Measurements from ENCODE around the gene SKI. TPM values are rescaled to one million over a fixed set of nuclear protein-coding genes. Genes with fewer than 3 reads are reported as not detected.
A peak's percentile ranks its signal among the peaks of the same experiment; 100 is the strongest.

Gene SKI
- total RNA-seq, 4 donors from 2014 or later: 24.4 to 52.4 (median 32.2) TPM

DNA sequence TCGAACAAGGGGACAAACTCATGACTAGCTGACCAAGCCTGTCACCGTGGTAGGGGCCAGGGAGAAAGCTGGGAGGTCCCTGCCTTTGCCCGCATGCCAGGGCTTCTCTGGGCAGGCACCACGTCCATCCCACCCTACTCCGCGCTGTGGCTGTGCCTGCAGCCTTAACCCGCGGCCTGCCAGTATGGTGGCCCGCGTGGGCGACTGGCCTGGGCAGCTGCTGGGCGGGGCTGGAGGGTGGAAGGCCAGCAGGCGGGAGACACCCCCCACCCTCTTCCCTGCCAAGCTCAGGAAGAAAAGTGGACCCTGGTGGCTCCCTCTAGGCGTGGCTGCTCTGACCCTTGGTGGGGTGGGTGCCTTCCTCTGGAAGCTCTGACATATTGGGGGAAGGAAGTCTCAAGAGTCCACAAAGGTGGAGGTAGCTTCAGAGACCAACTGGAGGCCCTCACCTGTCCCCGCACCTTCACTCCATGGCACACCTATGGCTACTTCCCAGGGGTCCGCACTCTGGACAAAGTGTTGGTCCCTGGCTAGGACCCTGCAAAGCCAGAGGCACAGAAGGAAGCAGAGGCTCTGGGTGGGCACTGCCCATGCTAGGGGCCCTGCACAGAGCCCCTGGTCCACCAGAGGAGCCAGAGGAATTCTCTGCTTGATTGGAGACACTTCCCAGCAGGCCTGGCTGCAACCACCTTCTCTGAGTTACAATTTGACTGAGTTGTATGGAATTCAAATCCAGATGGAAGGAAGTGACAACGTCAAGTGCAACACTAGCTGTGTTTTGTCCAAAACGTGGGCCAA lies 3.3 kb upstream of the SKI start:
- no peak overlapping the region for H3K27ac ChIP-seq
- H3K9me3 ChIP-seq: no peaks in the 10 kb centered on the region
- H3K4me1 ChIP-seq: peaks cover 6 to 16% (median 13%) of the 10 kb centered on the region in 4 donors
- no peaks in the 10 kb centered on the region for H3K36me3 ChIP-seq
- WGBS, 2 donors (ENCODE audit: low coverage in 1 of 2): 21 to 77% methylated on average over 2 to 15 of the region's 18 CpGs
- intact Hi-C loops (cut with DNase I; ENCODE audit: low total_unique reads): no loop called here
- DNase-seq: no peak
- no peaks in the 10 kb centered on the region for H3K27me3 ChIP-seq
- no peak overlapping the region for H3K4me3 ChIP-seq
- TF ChIP-seq, protein P1, sequence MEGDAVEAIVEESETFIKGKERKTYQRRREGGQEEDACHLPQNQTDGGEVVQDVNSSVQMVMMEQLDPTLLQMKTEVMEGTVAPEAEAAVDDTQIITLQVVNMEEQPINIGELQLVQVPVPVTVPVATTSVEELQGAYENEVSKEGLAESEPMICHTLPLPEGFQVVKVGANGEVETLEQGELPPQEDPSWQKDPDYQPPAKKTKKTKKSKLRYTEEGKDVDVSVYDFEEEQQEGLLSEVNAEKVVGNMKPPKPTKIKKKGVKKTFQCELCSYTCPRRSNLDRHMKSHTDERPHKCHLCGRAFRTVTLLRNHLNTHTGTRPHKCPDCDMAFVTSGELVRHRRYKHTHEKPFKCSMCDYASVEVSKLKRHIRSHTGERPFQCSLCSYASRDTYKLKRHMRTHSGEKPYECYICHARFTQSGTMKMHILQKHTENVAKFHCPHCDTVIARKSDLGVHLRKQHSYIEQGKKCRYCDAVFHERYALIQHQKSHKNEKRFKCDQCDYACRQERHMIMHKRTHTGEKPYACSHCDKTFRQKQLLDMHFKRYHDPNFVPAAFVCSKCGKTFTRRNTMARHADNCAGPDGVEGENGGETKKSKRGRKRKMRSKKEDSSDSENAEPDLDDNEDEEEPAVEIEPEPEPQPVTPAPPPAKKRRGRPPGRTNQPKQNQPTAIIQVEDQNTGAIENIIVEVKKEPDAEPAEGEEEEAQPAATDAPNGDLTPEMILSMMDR (IDR thresholded peaks at IDR 0.05): no peak
- TF ChIP-seq EP300 (IDR thresholded peaks at IDR 0.05; ENCODE audit: low read depth): no peak
- in situ Hi-C loops (cut with MboI; ENCODE audit: low pct_ligation_motif_present in 1 of 4, low pct_unique_long_range_greater_than_20kb in 1 of 4, low sequenced_read_pairs in 3 of 4): loop anchor here in 2 of 4 donors (25.0 kb wide), 1 partner anchor 87 kb away; no protein-coding TSS in a partner anchor

DNA sequence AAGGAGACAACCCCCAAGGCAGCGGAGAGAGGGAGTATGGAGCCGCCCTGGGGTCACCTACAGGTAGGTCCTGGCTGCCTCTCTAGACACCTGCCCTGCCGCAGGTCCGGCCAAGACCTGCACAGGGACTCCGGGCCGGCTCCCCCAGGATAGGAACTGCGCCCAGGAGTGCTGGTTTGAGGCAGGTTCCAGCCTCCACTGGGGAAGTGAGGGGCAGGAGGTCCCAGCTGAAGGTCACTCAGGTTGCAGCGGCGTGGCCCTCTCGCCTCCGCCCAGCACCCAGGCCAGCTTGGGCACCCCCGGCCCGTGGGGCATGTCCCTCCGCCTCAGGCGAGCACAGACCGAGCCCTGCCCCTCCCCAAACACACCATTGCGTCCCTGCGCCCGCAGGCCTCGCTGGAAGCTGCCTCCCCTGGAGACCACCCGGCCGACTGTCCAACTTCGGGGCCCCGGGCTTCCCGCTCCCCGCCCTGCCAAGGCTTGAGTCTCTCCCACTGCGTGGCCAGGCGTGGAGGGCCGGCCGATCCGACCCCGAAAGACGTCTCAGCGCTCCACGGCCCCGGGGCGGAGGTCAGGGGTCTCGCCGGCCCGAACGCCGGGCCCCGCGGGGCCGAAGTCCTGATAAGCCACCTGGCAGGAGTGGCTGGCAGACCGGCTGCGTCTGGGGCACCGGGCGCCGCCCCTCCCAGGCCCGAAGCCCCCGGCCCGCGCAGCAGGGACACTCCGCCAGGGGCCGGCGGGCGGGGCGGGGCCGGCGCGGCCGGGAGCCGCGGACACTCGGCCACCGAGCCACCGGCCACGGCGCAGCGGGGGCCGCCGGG lies 1.4 kb upstream of the SKI start:
- intact Hi-C loops (cut with DNase I; ENCODE audit: low total_unique reads) (no loop called here), in situ Hi-C loops (cut with MboI; ENCODE audit: low pct_ligation_motif_present in 1 of 4, low pct_unique_long_range_greater_than_20kb in 1 of 4, low sequenced_read_pairs in 3 of 4) (no loop called here)
- H3K27me3 ChIP-seq: no peaks in the 10 kb centered on the region
- WGBS, 2 donors (ENCODE audit: low coverage in 1 of 2): 21% methylated on average over 47 of the region's 73 CpGs; no CpG with 5 or more reads in 1 of the 2 donors
- H3K27ac ChIP-seq: peak overlapping the region; percentile 98 to 100 (median 100)
- H3K36me3 ChIP-seq: no peaks in the 10 kb centered on the region
- H3K4me3 ChIP-seq: peak overlapping the region; percentile 86 to 97 (median 95)
- H3K9me3 ChIP-seq: no peaks in the 10 kb centered on the region
- TF ChIP-seq, protein P1 (IDR thresholded peaks at IDR 0.05): no peak
- no peak for TF ChIP-seq EP300 (IDR thresholded peaks at IDR 0.05; ENCODE audit: low read depth)
- no peak for TF ChIP-seq POLR2AphosphoS5 (IDR thresholded peaks at IDR 0.05)
- TF ChIP-seq POLR2A (IDR thresholded peaks at IDR 0.05): no peak
- peaks cover 6 to 35% (median 31%) of the 10 kb centered on the region in 4 donors for H3K4me1 ChIP-seq
- no peak for DNase-seq

DNA sequence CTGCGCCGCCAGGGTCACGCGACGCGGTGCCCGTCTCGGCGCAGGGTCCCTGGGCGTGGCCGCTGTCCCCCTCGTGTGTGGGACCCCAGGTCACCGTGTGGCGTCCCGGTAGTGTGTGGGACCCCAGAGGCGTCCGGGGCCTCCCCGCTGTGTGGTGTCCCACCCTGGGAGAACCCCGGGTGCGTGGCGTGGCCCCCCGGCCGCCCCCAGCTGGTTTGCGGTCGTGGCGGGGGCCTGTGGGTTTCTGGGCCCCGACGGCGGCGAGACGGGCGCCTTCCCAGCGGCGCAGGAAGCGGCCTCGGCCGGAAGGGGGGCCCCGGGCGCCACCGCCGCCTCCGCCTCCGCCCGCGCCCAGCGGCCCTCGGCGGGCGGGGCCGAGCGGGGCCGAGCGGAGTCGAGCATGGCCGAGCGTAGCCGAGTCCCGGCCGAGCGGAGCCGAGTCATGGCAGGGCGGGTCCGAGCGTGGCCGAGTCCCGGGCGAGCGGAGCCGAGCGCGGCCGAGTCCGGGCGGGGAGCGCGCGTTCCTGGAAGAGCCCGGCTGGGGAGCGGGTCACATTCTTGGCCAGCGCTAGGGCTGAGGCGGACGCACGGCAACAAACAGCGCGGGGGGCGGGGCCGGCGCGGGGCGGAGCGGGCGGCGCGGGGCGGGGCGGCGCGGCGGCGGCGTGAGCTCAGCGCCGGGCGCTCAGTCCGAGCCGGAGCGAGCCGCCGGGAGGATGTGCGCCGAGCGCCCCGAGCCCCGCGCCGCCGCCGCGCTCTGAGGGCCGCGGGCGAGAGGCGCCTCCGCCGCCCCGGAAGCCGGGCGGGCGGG lies 568 bp upstream of the SKI start:
- intact Hi-C loops (cut with DNase I; ENCODE audit: low total_unique reads): no loop called here
- no peaks in the 10 kb centered on the region for H3K27me3 ChIP-seq
- peak overlapping the region; percentile 98 to 100 (median 100) for H3K27ac ChIP-seq
- DNase-seq: peak; percentile 97
- H3K36me3 ChIP-seq: no peaks in the 10 kb centered on the region
- no peaks in the 10 kb centered on the region for H3K9me3 ChIP-seq
- in situ Hi-C loops (cut with MboI; ENCODE audit: low pct_ligation_motif_present in 1 of 4, low pct_unique_long_range_greater_than_20kb in 1 of 4, low sequenced_read_pairs in 3 of 4): no loop called here
- 0% methylated on average over 58 of the region's 129 CpGs; no CpG with 5 or more reads in 1 of the 2 donors for WGBS, 2 donors (ENCODE audit: low coverage in 1 of 2)
- TF ChIP-seq EP300 (IDR thresholded peaks at IDR 0.05; ENCODE audit: low read depth) (no peak), POLR2A (IDR thresholded peaks at IDR 0.05) (peak; percentile 74), POLR2AphosphoS5 (IDR thresholded peaks at IDR 0.05) (peak; percentile 42 to 76 (median 67))
- TF ChIP-seq, protein P1 (IDR thresholded peaks at IDR 0.05): no peak
- peaks cover 8 to 43% (median 39%) of the 10 kb centered on the region in 4 donors for H3K4me1 ChIP-seq
- peak overlapping the region; percentile 86 to 97 (median 95) for H3K4me3 ChIP-seq

Measured in transverse colon (tissue), 4 donors.